GM19239 (cell line): ENCODE results near the gene IL13RA1.
"Not testable (repeated sequence)": the region's sequence is repeated elsewhere in the genome, so short reads cannot be mapped to it uniquely, and the experiment has no call there.

Source experiments
- DNase-seq: peaks from one replicate; pipeline ENCODE4 v3.0.0; 2011; ENCODE audit warnings: low spot score; ENCODE audit not compliant: insufficient read length
- FAIRE-seq: peaks from 2 replicates; lab custom pipeline; 2011; peaks lifted over from hg19 to GRCh38; lab: Jason Lieb, UNC

The IL13RA1 gene

DNA sequence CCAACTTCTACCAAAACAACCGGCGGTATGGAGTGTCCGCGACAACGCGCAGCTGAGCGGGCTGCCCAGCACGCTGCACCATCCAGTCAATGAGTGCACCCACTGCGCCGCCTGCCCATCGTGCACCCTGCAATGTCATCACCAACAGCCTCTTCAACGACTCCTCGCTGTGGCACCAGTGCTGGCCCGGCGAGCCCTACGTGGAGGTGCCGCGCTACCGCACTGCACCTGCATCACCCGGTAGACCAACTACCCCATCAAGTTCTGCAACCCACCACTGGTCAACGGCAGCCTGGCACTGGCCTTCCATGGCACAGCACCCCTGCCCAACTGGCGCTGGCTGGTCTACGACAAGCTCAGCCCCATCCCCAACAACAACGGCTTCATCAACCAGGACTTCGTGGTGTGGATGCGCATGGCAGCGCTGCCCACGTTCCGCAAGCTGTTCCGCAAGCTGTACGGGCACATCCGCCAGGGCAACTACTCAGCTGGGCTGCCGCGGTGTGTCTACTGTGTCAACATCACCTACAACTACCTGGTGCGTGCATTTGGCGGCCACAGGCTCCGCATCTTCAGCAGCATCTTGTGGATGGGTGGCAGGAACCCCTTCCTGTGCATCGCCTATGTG, 42.8 kb downstream of the IL13RA1 start:
- DNase-seq (no peak), FAIRE-seq (no peak)

DNA sequence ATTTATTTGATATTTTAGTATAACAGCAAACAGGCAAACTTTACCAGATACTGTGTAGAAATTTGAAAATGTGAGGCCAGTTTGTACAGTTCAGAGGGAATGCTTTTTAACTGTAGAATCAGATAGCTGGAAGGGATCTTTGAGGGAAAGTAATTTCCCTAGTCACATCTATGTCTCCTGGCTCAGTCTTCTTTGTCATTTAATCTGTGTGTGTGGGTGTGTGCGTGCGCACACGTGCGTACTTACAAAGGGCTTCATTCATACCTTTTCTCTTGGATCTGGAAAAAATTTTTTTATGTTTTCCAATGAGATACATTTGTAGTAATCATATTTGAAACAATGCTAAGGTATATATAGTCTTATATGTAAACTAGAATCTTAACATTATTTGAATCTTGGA, 44.6 kb downstream of the IL13RA1 start:
- peak; percentile 26 for FAIRE-seq
- no peak for DNase-seq

DNA sequence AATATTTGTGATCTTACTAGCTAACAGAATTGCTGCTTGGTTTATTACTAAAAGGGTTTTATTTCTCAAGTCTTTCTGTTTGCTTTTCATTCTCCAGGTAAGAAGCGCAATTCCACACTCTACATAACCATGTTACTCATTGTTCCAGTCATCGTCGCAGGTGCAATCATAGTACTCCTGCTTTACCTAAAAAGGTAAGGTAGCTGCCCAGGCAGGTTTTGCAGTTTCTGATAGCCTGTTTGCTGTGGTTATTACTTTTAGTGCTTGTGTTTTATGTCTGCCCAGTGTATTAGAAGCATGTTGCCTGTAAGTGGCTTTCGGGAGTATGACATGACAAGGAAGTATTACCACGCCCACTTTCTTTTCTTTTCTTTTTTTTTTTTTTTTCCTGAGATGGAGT, 46.4 kb downstream of the IL13RA1 start:
- DNase-seq (no peak), FAIRE-seq (no peak)

DNA sequence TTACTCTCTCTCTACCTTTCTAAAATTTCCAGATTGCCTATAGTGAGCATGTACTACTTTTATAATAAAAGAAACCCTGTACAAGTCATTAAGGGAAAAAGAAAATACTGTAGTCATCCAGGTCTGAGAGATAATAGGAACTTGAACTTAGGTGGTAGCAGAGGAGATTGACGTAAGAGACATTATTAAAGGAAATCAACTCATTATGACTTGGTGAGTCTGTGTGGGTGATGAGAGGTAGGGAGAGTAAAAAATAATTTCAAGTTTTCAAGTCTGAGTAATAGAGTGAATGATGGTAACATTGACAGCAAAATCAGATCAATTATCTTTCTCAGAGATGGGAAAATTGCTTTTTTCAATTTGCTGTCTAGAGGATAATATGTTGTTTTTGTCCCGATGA, 52.2 kb downstream of the IL13RA1 start:
- DNase-seq (no peak), FAIRE-seq (no peak)

DNA sequence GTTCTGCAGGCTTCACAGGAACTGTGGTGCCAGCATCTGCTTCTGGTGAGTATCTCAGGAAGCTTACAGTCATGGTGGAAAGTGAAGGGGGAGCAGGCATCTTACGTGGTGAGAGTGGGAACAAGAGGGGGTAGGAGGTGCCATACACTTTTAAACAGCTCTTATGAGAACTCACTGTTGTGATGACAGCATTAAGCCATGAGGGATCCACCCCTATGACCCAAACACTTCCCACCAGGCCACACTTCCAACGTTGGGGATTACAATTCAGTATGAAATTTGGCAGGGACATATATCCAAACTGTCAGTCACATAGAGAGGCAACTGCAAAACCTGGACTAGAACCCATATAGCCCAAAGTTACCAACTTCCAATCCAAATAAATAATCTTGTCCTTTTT, 53.1 kb downstream of the IL13RA1 start:
- FAIRE-seq (no peak), DNase-seq (no peak)

DNA sequence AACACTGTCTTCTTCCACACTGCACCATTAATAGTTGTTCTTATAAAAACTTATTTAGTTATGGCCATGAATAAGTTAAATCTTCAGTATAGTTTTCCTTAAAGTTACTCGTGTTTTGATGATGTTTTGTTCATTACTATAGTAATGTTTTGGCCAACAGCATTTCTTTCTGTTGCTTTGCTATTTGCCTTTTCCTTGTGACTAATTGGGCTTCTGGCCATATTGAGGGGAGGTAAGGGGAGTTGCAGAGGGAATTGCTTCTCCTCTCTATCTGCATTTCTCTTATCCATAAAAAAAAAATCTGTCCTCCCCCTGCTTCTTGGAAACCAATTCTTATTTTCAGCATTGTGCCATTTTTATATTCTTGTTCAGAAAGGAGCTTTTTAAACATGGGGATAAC, 53.5 kb downstream of the IL13RA1 start:
- DNase-seq (no peak), FAIRE-seq (no peak)

DNA sequence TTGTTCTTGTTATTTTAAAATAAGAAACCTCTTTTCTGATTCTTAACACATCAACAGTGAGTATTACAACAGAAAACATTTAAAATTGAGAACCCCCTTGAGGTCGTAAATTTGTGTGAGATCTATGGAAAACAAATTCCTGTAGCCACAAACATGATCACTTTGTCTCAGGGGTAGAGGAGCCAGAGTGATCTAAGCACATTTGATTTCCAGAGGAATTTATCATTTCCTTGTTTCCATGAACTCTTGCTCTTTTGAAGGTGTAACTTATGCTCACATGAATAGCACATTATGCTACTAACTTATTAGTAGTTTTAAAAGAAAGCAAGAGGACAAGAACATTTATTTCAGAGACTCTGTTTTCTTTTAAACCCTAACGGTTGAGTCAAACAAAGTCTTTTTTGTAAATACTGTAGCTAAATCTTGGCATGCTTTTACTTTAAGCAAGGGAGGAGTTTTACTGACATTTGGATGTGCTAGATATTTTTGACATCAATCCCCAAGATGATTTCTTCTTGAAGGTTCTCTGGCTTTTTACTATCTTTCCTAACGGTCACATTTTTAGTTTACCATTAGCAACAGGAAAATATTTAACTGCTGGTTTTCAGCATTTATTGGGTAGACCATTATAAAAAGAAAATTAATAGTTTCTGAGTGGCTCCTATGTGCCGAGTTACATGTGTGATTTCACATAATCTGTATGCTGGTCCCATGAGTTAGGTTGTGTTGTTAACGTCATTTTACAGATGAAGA, 68.3 kb downstream of the IL13RA1 start:
- DNase-seq = no peak
- no peak for FAIRE-seq

DNA sequence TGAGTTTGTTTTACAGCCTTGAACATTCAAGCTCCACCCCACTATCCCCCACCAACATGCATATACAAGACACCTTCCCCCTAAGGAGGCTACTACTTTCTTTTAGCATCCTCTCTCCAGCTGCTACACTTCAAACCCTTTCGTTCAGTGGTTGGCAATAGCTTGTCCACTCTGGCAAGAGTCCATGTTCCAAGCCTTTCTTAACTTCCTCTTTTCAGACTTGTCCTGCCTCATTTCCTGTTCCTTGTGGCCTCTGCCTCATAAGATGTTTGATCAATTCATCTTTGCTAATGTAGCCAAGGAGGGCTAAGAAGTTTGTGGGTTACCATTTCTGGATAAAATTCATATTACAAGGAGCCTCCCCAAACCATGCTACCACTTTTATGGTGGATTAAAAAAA, 75.5 kb downstream of the IL13RA1 start:
- DNase-seq = no peak
- FAIRE-seq = no peak

DNA sequence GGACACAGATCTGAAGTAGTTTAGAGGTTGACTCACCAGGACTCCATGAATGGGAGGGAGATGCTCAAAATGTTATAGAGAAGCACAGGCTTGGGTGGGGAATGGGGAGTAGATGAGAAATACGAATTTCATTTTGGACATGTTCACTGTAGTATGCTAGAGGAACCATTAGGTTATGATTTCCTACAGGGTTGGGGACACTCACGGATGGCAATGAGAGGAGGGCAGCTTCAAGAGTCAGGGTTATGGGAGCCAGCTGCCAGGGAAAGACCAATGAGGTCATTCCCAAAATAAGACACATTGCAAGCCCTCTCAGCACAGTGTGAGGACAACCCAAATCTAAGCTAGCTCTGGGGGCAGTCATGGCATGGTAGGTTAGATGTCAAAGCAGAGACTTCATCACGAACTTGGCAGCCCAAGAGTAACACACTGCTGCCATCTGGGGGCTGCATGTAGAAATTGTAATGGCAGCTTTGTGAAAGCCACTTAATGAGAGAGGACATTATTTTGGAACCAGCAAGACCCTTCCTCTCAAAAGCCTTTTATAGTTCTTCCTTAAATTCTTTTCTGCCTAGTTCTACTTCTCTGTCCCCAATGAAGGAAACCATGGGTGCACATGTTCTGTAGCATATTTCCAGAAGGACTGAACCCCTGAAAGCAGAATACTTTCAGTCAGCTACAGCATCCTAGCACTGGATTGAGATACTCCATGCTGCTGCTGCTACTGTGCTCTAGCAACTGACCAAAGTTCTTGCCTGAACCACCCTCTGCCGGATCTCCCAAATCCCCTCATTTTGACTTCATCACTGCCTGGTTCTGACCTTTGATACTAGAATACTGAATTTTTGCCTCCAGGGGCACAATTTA, 80.0 kb downstream of the IL13RA1 start:
- peak; percentile 74 for FAIRE-seq
- no peak for DNase-seq

DNA sequence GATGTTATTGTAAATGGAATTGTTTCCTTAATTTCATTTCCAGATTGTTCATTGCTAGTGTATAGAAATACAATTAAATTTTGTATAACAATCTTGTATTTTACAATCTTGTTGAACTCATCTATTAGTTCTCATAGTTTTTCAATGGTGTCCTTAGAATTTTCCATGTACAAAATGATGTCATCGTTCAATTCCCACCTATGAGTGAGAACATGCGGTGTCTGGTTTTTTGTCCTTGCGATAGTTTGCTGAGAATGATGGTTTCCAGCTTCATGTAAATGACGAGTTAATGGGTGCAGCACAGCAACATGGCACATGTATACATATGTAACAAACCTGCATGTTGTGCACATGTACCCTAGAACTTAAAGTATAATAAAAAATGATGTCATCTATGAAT, 89.9 kb downstream of the IL13RA1 start:
- DNase-seq, FAIRE-seq: not testable (repeated sequence)

DNA sequence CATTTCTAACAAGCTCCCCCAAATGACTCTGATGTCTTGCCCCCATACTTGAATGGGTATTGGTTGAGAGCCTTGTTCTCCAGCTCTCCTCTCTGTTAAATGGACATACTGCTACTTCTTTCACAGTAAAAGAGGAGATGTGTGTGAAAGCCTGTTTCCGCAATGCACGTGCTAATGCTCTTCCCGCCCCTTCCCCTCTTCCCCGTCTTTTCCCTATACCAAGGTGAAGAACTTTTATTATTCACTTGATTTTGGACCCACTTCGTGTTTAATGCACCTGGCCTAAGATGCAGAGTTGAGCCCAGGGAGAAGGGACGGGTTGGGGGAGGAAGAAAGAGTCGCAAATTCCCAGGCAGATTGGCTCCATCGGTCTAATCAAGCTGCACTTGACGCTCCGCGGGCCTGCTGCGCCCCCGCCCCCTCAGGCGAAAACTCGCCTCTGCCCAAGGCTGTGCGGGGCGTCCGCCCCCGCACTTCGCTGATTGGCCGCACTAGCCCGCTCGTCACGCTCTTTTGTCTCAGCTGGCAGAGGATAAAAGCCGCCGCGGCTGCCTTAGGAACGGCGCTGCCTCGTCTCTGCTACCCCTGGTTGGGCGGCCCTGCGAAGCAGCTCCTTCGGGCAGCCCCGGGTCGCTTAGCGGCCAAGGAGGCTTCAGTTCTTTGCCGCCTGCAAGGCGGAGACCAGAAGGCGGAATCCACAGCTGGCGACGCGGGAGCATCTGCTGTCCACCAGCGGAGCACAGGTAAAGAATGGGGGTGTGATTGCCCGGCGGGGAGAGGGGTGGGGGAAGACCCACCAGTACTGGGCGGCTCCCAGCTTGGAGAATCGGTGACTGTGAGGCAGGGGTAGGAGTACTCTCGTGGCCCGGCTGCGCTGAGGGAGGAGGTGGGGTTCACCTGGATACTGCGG, 96.1 kb downstream of the IL13RA1 start, which contains the start of gene ZCCHC12:
Gene ZCCHC12 (plus strand): TSS at position 562 of the 910 bp plus-strand sequence. CDS start 1,421 bp downstream, outside the sequence.
- peak; percentile 82 for FAIRE-seq
- no peak for DNase-seq

DNA sequence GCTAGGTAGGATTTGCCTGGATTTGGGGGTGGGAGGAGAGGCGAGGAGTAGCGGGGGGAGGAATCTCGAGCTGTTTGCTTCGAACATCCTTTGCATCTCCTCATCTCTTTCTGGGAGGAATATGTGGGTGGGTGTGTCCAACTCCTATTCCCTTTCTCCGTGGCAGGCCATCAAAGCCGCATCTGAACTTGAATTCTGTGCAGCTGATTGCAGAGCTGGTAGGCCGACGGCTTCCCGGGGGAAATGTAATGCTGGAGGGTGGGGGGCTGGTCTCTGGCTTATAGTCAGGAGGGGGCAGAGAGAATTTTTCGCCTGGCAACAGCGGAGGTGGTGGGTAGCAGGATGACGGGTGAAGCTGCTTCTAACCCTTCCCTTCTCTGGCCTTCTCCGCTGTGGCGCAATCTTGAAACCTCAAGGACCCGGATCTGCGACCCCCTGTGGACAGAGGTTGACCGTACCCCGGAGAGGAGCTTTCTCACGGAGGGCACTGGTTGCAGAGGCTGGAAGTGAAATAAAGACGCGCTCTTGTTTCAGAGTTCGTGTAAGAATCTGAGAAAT, 96.8 kb downstream of the IL13RA1 start:
- FAIRE-seq (no peak), DNase-seq (no peak)

DNA sequence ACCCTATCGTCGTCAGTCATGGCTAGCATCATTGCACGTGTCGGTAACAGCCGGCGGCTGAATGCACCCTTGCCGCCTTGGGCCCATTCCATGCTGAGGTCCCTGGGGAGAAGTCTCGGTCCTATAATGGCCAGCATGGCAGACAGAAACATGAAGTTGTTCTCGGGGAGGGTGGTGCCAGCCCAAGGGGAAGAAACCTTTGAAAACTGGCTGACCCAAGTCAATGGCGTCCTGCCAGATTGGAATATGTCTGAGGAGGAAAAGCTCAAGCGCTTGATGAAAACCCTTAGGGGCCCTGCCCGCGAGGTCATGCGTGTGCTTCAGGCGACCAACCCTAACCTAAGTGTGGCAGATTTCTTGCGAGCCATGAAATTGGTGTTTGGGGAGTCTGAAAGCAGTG, 97.8 kb downstream of the IL13RA1 start:
- no peak for DNase-seq

DNA sequence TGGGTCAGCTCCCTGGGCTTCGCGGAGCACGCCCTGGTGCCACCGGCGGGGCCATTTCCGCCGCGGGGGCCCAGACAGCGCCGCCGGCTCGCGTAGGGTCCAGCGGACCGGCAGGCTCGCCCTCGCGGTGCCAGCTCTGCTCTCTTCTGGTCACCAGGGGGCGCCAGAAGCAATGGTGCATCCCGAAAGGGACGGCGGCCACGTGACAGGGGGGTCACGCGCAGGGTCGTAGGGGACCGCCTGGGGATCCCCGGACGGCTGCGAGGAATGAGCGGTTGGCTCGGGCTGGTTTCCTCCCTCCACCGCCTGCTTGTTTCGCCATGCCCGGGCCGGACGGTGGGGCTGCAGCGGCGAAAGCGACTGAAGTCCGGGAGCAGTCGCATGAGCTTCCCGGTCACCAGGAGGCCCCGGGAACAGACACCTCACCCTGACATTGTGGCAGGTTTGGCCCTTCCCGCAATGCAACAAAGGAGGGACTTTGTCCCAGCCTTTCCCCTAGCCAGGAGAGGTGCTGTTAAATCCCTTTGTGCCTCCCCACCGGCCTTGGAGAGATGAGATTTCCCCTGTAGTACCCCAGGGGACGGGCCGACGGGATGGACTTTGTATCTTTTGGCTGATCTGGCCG, 112.0 kb downstream of the IL13RA1 start:
- DNase-seq (peak; percentile 36), FAIRE-seq (no peak)

More for the DNA sequence above, 97.8 kb downstream of the IL13RA1 start:
- FAIRE-seq = no peak
